PFSK-1 (cell line): Measurements from ENCODE around the gene COL18A1.

Experiments used
- POLR2AphosphoS5 ChIP-seq: IDR thresholded peaks from 2 replicates; pipeline ENCODE4 v1.6.1; 2012; ENCODE audit warnings: low read depth, mild to moderate bottlenecking, control low read depth, low read length, moderate library complexity
- SIN3A ChIP-seq: IDR thresholded peaks from 2 replicates; pipeline ENCODE4 v1.6.1; 2012; ENCODE audit warnings: mild to moderate bottlenecking, low read length, moderate library complexity, borderline replicate concordance; ENCODE audit not compliant: insufficient read depth
- TAF1 ChIP-seq: IDR thresholded peaks from 2 replicates; pipeline ENCODE4 v1.6.1; 2012; ENCODE audit warnings: low read length, control low read depth, borderline replicate concordance; ENCODE audit not compliant: insufficient read depth
- TF ChIP-seq, protein P1 (sequence below), 2 experiments: IDR thresholded peaks; 2 replicates each; pipeline versions ENCODE4 v1.6.1 to v1.8.0; 2011 to 2012; ENCODE audit warnings: low read depth in 2 of 2, low read length in 2 of 2, control low read depth in 1 of 2, inconsistent platforms in 1 of 2, mild to moderate bottlenecking in 1 of 2, moderate library complexity in 1 of 2; ENCODE audit not compliant: insufficient read depth in 1 of 2

DNA sequence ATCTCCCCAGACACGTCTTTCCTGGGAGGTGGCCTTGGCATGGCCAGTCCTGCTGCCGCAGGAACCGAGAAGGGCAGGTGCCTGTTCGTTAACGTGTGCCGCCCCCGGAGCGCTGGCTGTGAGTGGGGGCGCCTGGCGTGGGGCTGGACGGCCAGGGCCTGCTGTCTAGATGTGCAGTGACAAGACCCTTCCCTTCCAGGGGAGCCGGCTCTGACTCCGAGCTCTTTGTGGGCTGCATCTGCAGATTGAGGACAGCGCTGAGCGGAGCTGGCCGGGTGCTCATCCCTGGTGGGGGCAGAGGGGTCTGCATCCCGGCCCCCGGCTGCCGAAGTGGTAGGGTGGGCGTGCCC, 13.0 kb downstream of the COL18A1 start:
- TF ChIP-seq SIN3A (no peak), POLR2AphosphoS5 (no peak), TAF1 (no peak)
- TF ChIP-seq, protein P1, sequence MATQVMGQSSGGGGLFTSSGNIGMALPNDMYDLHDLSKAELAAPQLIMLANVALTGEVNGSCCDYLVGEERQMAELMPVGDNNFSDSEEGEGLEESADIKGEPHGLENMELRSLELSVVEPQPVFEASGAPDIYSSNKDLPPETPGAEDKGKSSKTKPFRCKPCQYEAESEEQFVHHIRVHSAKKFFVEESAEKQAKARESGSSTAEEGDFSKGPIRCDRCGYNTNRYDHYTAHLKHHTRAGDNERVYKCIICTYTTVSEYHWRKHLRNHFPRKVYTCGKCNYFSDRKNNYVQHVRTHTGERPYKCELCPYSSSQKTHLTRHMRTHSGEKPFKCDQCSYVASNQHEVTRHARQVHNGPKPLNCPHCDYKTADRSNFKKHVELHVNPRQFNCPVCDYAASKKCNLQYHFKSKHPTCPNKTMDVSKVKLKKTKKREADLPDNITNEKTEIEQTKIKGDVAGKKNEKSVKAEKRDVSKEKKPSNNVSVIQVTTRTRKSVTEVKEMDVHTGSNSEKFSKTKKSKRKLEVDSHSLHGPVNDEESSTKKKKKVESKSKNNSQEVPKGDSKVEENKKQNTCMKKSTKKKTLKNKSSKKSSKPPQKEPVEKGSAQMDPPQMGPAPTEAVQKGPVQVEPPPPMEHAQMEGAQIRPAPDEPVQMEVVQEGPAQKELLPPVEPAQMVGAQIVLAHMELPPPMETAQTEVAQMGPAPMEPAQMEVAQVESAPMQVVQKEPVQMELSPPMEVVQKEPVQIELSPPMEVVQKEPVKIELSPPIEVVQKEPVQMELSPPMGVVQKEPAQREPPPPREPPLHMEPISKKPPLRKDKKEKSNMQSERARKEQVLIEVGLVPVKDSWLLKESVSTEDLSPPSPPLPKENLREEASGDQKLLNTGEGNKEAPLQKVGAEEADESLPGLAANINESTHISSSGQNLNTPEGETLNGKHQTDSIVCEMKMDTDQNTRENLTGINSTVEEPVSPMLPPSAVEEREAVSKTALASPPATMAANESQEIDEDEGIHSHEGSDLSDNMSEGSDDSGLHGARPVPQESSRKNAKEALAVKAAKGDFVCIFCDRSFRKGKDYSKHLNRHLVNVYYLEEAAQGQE (IDR thresholded peaks at IDR 0.05; ENCODE audit: insufficient read depth in 1 of 2, low read depth in 2 of 2, low read length in 2 of 2) = no peak
